Adipocyte (in vitro differentiated cells): ENCODE measurements around the gene COL3A1.

Experiments used
- DNase-seq: peaks from one replicate; pipeline ENCODE4 v3.0.0-alpha.2; 2015; ENCODE audit warnings: low read depth
- H3K27me3 ChIP-seq: replicated peaks from 2 replicates; pipeline ENCODE4 v1.7.0; 2013; ENCODE audit warnings: mild to moderate bottlenecking, low read length, moderate library complexity; ENCODE audit not compliant: control insufficient read depth, insufficient read depth
- H3K36me3 ChIP-seq: 2 replicates; pipeline ENCODE4 v1.7.0; 2013; ENCODE audit warnings: low read length, mild to moderate bottlenecking, moderate library complexity; ENCODE audit not compliant: control insufficient read depth, insufficient read depth, severe bottlenecking
- H3K4me1 ChIP-seq: 2 replicates; pipeline ENCODE4 v1.7.0; 2013; ENCODE audit warnings: mild to moderate bottlenecking, low read length, moderate library complexity; ENCODE audit not compliant: control insufficient read depth, insufficient read depth
- H3K4me3 ChIP-seq: 2 replicates; pipeline ENCODE4 v1.7.0; 2013; ENCODE audit warnings: mild to moderate bottlenecking, low read length, moderate library complexity
- H3K9ac ChIP-seq: 2 replicates; pipeline ENCODE4 v1.7.0; 2013; ENCODE audit warnings: mild to moderate bottlenecking, low read length, moderate library complexity
- H3K9me3 ChIP-seq: 2 replicates; pipeline ENCODE4 v1.7.0; 2013; ENCODE audit warnings: mild to moderate bottlenecking, low read length, moderate library complexity; ENCODE audit not compliant: control insufficient read depth

COL3A1 gene

DNA sequence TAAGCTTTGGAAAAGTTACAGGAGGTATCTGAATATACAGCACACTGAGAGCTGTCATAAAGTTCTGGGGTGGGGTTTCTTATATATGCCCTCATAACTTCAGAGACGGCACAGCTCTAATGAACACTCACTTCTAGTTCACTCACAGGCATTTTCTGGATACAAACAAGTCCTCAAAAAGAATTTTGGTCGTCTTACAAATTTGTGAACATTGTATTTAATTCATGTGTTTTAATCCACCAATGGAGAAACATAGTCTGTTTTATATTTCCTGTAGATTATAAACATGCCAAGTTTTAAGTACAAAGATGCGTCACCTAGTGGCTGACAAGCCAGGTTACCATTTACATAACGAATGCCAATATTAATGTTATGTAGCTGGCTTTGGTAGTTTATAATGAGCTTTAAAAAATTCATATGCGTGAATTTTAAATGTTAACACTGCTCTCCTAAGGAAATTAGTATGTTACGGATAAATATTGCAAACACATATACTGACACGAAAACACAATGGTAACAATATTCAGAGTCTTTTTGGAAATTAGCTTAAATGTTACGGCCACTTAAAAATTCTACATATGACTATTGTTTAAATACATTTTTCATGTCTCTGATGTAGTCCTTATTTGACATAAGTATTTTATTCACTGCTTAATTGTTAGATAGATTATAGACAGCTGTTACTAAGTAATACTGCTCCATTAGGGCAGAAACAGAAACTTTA is 2.5 kb downstream of the COL3A1 start:
- peaks cover 44% of the 10 kb centered on the region for H3K4me1 ChIP-seq
- H3K36me3 ChIP-seq, result peaks cover 14% of the 10 kb centered on the region
- no peaks in the 10 kb centered on the region for H3K27me3 ChIP-seq
- peak overlapping the region; percentile 99 for H3K9ac ChIP-seq
- peak overlapping the region; percentile 98 for H3K4me3 ChIP-seq
- no peaks in the 10 kb centered on the region for H3K9me3 ChIP-seq
- DNase-seq, result peak; percentile 83

DNA sequence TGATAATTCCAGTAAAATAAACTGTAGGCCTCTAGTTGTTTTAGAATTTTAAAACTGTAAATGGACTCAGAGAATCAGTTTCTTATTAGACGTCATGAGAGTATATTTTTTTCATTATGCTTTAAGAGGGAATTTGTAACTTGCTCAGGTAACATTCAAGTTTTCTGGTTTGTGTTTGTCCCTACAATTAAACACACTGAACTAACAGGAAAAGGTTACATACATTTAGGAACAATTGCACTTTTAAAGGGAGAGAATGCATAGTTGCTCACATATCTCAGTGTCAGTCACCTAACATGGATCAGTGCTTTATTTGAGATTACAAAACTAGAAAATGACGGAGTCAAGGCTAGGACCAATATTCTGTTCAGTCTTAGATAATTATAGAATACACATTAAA is 3.1 kb downstream of the COL3A1 start:
- Histone ChIP-seq H3K9ac (peak overlapping the region; percentile 99), H3K9me3 (no peaks in the 10 kb centered on the region), H3K27me3 (no peaks in the 10 kb centered on the region), H3K4me3 (peak overlapping the region; percentile 98), H3K36me3 (peaks cover 20% of the 10 kb centered on the region), H3K4me1 (peaks cover 43% of the 10 kb centered on the region)
- no peak for DNase-seq

DNA sequence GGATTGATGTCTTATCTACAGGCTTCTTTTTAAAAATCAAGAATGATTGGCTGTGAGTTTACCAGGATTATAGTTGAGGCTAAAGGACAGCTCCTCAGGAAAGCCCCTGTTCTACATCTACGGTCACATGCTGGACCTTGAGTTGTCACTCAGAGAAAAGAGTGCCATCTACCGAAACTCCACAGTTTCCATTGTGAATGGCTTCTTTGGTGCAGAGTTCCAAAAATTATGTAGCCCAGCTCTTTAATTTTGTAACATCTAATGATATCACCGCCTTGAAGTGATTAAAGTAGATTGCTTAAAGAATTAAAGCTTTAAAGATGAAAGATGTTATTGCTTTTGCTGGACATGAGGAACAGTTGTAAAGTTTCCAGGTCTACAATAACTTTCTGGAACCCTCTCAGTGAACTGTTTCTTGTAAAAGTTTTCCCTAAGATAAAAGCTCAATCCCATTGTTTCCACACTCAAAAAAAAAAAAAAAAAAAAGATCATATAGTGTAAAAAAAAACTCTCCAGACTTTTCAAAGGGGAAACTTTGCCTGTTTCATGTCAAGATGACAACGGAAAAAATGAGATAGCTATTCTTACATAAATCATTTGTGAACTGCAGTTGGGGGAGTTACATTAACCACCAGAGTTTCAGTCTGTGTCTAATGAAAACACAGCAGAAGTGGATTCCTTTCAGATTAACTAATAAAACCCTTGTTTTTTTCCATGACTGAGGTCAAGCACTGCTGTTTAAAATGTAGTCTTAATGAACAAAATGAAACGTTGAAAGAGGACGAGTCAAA is 4.3 kb downstream of the COL3A1 start:
- Histone ChIP-seq H3K9ac (peak overlapping the region; percentile 99), H3K9me3 (no peaks in the 10 kb centered on the region), H3K4me3 (peak overlapping the region; percentile 98), H3K36me3 (peaks cover 26% of the 10 kb centered on the region), H3K4me1 (peaks cover 46% of the 10 kb centered on the region), H3K27me3 (no peaks in the 10 kb centered on the region)
- DNase-seq, result peak; percentile 83

DNA sequence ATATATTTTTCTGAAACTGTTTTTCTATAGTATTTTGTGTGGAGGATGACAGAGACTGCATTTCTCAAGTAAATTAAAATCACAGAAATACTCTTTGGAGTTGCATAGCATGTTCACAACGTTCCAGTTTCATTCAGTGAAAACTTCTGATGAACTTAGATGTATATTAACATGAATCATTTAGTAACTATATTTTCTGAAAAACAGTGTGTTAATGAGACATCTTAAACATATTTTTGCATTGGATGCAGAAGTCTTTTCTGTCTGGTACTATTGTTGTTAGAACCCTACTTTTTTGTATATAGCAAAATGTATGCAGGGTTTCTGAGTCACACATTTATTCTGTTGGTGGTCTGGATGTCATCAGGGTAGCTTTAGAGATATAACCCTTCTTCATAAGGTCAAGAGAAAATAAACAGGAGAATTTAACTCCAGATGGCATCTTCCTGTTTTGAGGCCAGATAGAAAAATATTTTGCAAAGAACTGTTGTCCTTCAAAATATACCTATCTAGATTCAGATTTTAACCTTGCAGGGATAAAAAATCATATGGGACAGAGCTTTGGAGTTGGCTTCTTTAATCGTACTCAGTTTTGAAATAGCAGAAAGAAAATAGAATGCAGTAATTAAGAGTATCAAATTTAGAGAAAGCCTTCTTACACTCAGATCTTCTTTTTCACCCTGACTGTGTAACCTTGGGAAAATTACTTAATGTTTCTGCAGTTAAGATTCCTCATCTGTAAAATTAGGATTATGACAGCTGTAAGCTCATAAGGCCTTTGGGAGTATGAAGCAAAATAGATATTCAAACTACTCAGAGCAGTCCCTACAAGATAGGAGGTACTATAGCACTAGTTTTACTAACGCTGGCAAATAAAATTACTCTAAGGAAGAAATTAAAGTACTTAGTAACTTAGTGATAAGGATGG is 5.3 kb downstream of the COL3A1 start:
- peaks cover 51% of the 10 kb centered on the region for H3K4me1 ChIP-seq
- peak overlapping the region; percentile 98 for H3K4me3 ChIP-seq
- H3K9me3 ChIP-seq, result no peaks in the 10 kb centered on the region
- DNase-seq, result no peak
- H3K9ac ChIP-seq, result peak overlapping the region; percentile 99
- H3K27me3 ChIP-seq, result no peaks in the 10 kb centered on the region
- H3K36me3 ChIP-seq, result peaks cover 26% of the 10 kb centered on the region

DNA sequence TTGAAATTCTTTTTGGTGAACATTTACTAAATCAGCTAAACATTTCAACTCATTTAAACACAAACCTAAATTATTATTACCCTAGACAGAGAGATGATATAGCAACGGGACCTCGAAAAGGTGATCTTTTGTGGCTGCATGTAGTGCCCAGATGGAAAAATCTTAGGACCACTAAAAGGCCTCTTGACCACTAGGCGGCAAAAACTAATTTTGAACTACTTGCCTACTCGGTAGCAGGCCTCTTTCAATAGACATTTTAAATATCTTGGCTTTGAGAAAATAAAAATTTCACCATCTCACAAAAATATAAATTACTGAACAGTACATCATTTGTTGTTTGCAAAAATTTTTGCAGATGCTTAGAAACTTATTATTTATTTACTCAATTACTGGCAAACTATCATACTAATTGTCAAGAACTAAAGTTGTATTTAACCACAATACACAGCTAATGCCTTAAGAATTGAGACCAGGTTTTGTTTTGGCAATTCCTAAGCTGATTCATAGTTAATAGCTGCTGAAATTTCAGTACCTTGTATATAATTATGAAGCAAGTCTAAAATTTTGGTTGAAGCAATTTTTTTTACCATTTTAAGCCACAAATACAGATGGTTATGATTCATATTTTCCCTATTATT is 9.4 kb downstream of the COL3A1 start:
- DNase-seq, result peak; percentile 74
- Histone ChIP-seq H3K4me3 (peak overlapping the region; percentile 98), H3K9me3 (no peaks in the 10 kb centered on the region), H3K9ac (peak overlapping the region; percentile 99), H3K27me3 (no peaks in the 10 kb centered on the region), H3K4me1 (peaks cover 90% of the 10 kb centered on the region), H3K36me3 (peaks cover 57% of the 10 kb centered on the region)

DNA sequence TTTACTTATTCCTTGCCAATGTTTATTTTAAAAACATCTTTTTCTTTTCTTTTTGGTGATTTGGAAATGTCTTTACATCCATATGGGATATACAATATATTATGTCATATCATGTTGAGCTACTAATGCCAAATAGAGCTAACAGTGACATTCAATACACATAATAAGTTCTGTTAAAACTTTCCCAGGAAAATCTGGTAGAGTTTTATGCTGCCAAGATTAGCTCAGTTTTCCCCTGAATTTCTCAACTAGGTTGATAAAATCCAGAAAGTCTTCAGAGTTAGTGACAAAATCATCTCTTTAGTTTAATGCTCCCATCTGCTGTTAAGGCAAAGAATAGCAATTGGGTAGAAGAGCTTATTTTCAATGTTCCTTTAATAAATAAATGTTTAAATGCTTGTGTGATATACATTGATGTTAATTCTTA is 9.9 kb downstream of the COL3A1 start:
- peak overlapping the region; percentile 99 for H3K9ac ChIP-seq
- no peaks in the 10 kb centered on the region for H3K9me3 ChIP-seq
- peak overlapping the region; percentile 98 for H3K4me3 ChIP-seq
- peaks cover 87% of the 10 kb centered on the region for H3K4me1 ChIP-seq
- peak; percentile 84 for DNase-seq
- peaks cover 62% of the 10 kb centered on the region for H3K36me3 ChIP-seq
- no peaks in the 10 kb centered on the region for H3K27me3 ChIP-seq

DNA sequence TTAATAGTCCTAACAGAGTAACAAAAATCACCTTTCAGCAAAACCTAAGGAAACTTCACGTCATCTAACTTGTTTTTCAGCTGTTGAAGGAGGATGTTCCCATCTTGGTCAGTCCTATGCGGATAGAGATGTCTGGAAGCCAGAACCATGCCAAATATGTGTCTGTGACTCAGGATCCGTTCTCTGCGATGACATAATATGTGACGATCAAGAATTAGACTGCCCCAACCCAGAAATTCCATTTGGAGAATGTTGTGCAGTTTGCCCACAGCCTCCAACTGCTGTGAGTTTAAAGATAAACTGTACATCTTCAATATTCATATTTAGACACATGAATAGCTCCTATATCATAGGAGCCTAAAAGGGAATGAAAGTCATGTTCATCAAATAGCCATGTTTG is 10.5 kb downstream of the COL3A1 start:
- peak; percentile 81 for DNase-seq
- H3K9ac ChIP-seq, result peak overlapping the region; percentile 99
- peaks cover 81% of the 10 kb centered on the region for H3K4me1 ChIP-seq
- peak overlapping the region; percentile 98 for H3K4me3 ChIP-seq
- H3K36me3 ChIP-seq, result peaks cover 68% of the 10 kb centered on the region
- H3K27me3 ChIP-seq, result no peaks in the 10 kb centered on the region
- H3K9me3 ChIP-seq, result no peaks in the 10 kb centered on the region

DNA sequence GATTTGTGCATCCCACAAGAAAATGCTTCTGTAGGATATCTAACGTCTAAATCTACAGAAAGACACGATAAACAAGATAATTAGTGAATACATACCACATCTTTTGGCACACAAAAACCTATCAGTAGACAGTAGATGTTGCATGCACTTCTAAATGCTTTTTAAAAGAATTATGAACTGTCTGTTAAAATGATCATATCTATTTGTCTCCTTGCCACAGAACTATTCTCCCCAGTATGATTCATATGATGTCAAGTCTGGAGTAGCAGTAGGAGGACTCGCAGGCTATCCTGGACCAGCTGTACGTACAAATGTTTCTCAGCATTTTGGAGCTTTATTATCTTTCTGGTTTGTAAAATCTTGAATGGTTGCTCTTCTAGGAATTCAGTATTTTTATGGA is 12.7 kb downstream of the COL3A1 start:
- Histone ChIP-seq H3K9ac (peak overlapping the region; percentile 99), H3K4me3 (peak overlapping the region; percentile 98), H3K9me3 (no peaks in the 10 kb centered on the region), H3K36me3 (peaks cover 83% of the 10 kb centered on the region), H3K27me3 (no peaks in the 10 kb centered on the region), H3K4me1 (peaks cover 69% of the 10 kb centered on the region)
- peak; percentile 54 for DNase-seq

DNA sequence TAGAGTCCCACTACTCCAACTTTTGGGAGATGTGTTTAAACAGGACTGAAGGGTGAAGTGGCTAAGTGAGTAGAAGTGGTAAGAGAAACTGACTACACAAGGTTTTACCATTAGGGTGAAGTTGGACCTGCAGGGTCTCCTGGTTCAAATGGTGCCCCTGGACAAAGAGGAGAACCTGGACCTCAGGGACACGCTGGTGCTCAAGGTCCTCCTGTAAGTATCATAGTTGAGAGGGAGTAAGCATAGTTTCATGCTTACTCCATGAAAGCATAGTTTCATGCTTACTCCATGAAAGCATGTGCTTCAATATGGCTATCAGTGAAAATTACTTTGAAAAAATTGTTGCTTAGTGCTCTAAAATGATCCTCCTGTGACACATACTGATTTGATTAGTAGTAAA is 19.1 kb downstream of the COL3A1 start:
- Histone ChIP-seq H3K27me3 (no peaks in the 10 kb centered on the region), H3K36me3 (peaks cover 100% of the 10 kb centered on the region)
- DNase-seq, result no peak

DNA sequence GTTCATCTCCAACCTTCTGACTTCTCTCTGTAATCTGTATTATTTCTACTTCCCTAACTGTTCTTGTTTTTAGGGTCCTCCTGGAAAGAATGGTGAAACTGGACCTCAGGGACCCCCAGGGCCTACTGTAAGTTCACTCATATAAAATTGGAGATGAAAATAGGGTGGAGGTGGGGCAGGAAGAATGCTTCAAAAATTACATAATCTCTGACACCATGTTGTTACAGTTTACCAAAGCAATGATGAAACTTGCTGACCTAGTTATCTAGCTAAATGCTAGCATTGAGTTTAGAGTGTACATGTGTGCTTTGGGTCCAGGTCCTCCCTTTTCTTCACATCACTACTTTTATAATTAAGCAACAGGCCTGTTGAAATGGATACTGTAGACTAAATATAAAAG is 23.1 kb downstream of the COL3A1 start:
- Histone ChIP-seq H3K27me3 (no peaks in the 10 kb centered on the region), H3K36me3 (peaks cover 100% of the 10 kb centered on the region), H3K9me3 (no peaks in the 10 kb centered on the region), H3K4me1 (peaks cover 85% of the 10 kb centered on the region), H3K4me3 (no peak overlapping the region), H3K9ac (peak overlapping the region; percentile 73)
- peak; percentile 49 for DNase-seq

More for the DNA sequence above, 19.1 kb downstream of the COL3A1 start:
- Histone ChIP-seq H3K9ac (peak overlapping the region; percentile 70), H3K4me1 (peaks cover 57% of the 10 kb centered on the region), H3K9me3 (no peaks in the 10 kb centered on the region), H3K4me3 (no peak overlapping the region)
